ENCODE results near the gene INSIG1.

Gene INSIG1

DNA sequence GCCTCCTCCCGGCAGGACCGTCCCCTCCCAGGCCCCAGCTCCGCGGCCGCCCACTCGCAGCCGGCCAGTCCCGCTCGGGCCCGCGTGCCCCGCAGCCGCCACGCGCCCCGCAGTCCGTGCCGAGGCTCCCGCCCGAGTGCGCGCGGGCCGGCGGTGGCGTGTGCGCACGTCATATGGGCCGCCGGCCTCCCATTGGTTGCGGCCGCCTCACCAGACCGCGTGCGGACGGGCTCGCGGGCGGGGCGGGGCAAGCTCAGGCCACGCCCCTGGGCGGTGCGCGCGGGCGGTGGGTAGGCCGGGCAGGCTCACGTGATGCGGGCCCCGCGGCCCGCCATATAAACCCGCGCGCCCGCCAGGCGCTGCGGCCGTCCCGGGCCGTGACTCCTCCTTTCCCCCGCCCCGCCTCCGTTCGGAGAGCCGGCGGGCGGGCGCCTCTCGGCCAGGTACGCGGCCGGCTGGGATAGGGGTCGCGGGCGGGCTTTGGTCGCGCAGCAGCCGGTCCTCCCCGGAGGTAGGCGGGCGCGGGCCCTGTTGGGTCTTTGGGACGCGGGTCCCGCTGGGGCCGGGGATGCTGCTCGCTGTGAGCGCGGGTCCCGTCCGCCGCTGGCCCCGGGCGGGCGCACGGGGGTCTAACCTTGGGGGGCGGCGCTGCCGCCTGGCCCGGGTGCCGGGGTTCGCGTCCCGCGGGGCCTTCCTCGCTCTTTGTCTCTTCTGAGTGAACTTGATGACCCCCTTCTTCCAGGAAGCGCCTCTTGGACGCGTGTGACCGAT is at the start of gene INSIG1:
INSIG1 (plus strand) TSS at position 362 of the 771 bp plus-strand sequence; CDS start at position 770, 408 bp downstream.
- DNase-seq, result no peak

DNA sequence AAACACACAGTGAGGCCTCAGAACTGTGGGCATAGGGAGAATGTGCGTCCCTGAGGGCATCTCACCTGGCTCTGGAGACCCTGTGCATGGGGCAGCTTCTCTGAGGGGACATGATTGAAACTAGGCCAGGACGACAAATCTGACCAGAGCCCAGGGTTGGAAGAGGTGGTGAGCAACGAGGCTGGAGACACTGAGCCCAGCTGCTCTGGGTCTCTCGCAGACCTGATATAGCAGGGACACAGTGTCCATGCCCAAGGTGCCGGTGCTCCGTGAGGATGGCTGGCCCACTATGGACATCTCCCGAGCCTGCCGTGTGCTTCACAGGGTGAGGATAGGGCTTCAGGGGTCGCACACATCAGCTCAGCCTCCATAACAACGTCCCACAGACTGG is 49.3 kb upstream of the INSIG1 start:
- no peak for DNase-seq

DNA sequence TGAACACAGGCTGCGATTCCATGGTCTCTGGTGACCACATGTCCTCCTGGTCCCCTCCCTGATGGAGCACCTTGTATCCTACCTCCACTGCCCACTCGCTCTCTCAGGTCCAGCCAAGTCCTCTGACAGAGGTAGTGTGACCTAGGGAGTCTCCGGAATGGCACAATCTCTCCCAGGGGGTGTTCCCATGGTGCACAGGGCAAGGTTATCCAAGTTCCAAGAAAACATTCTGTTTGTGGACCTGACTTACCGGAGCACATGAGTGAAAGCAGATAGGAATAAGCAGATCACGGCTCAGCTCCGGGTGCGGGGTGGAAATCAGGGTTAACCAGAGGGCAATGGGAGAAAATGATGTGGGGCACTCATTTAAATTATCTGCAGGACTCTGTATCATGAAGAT is 45.8 kb upstream of the INSIG1 start:
- DNase-seq, result no peak

DNA sequence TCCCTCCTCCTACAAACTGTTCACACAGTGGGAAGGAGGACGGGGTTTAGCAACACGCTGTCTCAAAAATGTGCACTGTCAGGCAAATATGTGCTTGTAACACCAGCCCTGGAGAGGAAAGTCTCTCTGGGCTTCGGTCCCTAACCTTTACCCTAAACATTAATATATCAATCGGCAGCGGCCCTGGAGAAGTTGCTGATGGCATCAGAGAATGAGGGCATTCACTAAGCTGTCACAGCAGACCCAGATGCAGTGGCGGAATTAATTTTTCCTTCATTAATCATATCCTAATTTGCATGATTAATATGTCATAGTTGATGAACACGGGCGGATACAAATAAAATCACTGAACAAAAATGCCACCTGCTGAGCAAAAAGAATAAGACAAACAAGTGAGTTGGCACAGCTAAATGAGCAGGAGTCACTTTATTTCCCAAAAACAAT is 45.2 kb upstream of the INSIG1 start:
- DNase-seq, result no peak

DNA sequence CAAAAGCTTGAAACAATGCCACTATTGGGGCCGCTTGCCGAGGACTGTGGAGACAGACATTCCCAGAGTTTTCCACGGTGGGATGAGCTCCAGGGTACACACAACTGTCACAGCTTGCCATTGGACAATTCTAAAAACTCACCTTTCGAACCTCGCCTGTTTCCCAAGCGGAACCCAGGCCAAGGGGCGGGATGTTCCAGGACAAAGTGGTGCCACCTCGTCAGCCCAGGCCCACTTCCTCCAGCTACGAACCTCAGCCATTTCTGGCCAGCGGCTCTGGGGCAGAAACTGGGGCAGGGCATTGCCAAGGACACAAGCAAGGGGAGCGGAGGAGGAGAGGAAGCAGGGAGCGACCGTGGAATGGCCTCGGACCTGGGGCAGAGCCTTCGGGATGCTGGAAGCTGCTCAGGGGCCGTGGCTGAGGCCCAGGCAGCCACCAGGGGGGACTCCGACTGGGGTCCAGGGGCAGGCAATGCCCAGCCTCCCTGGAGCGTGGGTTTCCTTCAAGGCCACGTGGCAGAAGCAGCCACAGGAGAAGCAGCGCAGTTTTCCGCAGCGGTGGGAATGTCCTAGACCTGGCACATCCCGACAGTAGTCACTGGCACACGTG is 44.7 kb upstream of the INSIG1 start:
- no peak for DNase-seq

DNA sequence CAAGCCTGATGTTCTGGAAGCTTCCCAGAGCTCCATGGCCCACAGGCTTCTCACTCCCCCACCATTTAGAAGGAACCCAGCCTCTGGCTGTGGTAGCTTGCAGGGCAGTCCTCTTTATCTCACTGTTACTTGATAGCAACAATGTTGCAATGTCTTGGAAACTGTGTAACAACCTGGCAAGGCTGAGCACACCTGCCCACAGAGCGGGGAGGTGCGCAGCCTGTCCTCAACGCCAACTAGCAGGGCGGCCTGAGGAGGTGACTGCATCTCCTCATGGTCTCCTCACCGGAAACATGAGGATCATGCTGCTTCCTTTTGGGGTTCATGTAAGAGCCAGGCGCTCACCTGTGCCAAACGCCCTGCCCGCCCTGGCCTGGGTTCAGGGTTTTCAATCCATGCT is 43.7 kb upstream of the INSIG1 start:
- no peak for DNase-seq

DNA sequence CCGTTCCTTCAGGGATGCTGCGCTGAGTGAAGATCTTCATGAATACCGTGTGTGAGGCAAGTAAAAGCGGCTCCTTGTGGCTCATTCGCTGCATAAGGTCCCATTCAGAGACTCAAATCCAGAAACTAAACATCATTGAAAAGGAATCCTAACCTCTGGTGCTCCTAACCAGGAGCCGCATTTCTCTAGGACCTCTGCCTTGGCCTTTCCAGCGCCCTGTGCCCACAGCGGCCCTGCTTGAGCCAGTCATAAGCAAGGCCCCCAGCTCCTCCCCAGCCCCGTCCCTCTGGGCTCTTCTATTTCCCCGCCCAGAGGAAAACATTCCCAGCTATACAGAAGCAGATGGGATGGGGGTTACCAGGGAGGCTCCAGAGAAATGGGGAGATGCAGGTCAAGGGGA is 42.6 kb upstream of the INSIG1 start:
- DNase-seq, result no peak

DNA sequence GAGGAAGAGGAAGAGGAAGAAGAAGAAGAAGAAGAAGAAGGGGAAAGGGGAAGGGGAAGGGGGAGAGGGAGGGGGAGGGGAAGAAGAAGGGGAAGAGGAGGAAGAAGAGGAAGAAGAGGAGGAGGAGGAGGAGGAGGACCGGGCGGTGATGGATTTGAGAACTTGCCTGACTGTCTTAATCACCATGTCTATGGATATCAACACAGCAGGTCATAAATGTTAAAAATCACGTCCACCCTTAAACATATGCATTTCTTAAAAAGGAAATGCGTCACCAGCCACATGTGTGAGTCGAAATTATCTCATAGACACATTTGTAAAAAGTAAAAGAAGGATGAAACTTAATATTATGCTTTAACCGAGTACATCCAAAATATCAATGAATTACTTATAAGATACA is 42.1 kb upstream of the INSIG1 start:
- DNase-seq, result no peak

DNA sequence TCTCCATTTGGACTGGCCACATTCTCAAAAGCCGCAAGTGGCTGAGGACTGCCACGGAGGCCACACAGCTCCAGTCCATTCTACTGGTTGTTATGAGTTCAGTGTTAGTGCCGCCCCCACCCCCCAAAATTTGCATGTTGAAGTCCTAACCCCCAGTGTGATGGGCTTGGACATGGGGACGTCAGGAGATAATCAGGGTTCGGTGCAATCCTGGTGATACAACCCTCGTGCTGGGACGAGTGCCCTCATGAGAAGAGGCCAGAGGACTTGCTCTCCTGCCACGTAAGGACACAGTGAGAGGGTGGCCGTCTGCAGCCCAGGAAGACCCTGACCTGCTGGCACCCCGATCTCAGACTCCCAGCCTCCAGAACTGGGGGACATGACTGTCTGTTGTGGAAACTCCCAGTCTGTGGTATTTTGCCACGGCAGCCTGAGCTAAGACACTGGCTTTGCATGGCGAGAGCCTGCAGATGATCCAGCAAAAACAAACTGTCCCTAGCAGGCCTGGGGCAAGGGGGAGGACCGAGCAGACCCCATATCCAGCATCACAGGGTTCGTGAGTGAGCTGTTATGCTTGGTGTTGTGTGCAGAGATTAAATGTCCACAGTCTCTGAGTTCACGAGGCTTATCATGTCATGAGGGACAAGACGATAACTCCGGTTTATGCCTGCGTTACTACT is 41.5 kb upstream of the INSIG1 start:
- no peak for DNase-seq

DNA sequence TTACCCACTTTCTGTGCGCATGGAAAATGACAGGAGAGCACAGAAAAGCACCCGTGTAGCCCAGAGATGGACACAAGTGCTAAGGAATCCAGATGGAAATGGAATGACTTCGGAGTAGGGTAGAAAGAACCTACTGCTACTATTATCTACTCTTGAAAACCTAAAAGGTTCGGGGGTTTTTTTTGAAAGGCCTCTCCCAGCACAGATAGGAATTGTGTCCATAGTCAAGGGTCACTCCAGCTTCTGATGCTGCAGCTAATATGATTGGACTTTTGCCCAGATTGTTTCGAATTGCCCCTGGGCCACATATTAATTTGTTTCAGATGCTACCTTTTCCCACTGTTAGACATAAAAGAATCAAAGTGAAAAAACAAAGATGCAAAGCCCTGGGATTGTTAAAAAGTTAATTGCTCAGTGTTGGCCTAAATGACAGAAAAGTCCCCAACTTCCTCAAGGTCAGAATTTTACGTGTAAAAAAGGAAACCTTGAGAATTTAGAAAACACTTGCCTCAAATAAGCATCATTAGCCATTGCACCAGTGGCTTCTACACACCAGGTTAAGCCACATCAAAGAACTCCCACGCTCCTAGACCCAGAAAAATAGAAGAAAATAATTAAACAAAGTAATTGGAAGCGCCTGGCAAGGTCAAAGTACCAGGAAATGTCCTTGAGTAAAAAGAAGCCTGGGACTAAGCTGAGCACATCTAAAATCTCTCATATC is 40.8 kb upstream of the INSIG1 start:
- no peak for DNase-seq

DNA sequence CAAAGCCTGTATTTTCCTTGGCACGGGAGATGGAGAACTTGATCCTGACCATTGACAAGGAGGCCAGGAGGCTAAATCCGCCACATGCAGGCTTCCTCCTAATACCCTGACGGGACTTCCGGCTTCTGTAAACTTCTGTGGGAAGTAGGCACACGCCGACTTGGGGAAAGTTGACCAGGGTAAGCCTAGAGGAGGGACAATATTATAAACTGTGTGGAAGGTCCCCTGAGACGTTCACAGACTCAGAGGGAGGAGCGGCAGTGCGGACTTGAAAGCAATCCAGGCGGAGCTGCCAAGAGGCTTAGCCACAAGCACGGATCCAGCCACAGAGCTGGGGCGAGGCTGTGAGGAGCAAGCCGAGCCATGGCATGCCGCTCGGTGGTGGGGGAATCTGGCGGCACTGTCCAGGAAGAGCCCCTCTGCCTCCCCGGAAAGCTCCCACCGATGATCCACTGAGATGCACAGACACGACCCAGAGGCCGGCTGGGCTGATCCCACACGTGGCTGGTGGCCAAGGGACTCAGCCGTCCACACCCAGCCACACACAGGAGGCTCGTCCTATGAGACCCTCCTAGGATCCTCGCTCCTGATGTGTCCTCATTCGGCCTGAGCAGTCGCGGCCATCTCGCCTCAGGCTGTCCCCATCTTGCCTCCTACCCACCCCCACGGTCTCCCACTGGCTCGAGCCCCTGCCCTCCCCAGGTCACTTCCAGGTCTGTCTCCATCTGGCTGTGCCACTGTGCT is 40.0 kb upstream of the INSIG1 start:
- no peak for DNase-seq

DNA sequence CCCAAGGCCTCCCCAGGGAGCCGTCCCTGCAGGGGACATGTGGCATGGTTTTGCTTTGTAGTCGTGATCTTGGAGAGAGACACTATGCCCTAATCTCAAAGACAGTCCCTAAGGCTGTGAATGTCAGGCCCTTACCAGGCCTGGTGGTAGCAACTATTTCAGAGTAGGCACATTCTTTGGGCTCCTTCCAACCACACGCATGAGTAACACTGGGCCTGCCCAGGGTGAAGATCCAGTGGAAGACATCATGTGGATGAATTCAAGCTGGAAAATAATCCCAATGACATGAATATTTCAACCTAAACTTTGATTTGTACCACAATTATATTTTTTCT is 39.5 kb upstream of the INSIG1 start:
- DNase-seq, result no peak

DNA sequence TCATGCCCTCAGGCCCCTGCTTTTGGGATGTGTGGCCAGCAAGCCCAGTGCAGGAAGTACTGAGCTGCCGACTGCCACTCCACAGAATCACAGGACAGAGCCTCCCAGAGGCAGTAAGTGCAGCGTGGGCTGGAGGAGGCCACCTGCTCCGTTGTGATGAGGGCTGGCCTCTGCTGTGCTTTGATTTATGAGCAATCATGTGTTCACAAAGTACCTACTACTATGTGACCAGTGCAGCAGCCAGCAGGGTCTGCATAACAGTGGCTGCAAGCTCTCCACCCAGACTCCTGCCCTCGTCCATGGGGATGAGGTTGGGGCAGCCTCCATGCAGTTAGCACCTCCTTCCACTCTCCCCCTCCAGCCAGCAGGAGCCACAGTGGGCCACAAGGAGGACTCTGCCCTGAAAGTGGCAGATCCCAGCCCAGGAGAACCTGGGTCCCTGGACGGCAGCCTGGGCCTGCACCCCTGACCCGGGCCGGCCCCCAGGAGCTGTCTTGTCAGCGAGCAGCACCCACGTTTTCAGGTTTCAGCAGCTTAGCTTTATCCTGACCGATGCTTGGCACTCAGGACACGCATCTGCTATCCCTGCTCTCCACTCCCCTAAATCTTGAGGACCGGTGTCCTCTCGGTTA is 37.7 kb upstream of the INSIG1 start:
- no peak for DNase-seq

DNA sequence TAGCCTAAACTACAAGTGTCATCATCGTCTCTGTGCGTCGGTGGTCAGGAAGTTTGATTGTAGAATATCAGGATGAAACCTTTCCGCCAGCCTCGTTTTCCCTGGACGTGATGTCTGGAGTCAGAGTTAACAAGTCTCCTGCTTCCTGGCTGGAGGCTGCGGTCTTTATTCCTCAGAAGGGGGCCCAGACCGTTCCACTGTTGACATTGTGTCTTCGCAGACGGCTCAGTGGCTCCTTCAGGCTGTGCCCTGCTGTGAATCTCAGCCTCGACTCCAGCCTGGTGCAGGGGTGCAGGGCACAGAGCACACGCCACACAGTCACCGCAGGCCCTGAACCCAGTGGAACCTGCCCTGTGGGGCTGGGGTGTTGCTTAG is 37.2 kb upstream of the INSIG1 start:
- DNase-seq, result no peak

DNA sequence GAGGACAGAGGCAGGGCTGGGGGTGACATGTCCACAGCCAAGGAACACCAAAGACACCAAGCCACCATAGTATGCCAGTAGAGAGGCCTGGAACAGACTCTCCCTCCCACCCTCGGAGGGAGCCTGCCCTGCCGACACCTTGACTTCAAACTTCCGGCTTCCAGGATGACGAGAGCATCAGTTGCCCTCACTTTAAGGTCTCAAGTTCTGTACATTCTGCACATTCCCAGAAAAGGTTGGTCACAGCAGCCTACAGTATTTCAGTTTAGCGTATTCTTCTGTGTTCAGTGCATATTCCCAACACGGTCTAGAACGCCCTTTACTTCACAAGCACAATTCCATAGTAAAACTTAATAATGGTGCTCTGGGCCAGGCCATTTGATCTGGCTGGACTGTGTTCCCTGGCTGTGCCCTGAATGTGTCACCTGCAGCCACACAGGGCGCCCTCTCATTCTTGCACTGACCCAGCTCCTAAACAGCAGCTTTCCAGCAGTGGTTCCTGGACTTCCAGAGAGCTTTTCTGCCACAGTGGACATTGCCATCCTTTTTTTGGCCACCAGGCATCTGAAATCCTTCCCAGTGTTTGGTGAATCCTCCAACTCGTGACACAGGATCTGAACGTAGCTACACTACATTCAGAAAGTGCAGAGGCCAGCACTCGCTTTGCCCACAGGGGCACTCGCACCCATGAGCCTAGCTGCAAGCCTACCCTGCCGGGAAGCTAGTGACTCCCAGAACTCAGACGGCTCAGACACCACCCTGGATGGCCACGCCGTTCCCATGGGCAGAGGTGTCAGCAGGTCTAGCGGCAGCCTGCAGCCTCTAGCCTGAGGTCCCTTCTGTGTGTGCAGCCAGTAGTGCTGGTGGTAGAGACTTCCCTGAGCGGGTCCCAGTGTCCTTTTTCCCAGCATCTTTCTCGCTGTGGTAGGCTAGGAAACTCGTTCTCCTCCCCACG is 36.4 kb upstream of the INSIG1 start:
- no peak for DNase-seq

DNA sequence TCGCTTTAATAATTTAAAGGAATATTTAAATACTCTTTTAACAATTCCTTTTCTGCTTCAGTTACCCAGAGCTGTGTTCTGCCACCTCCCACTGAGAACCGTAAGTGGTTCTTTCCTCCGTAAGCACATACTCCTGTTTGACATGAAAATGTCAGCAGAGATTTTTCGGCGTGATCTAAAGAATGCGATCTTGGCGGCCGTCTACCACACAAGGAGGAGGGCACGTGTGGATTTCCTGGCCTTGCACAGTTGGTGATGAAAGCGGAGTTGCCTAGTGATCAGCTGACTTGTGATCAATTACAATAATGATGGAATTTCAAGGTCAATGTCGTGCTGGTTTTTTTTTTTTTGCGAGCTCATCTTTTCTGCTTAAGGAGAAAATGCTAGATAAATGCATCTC is 35.6 kb upstream of the INSIG1 start:
- DNase-seq, result no peak

DNA sequence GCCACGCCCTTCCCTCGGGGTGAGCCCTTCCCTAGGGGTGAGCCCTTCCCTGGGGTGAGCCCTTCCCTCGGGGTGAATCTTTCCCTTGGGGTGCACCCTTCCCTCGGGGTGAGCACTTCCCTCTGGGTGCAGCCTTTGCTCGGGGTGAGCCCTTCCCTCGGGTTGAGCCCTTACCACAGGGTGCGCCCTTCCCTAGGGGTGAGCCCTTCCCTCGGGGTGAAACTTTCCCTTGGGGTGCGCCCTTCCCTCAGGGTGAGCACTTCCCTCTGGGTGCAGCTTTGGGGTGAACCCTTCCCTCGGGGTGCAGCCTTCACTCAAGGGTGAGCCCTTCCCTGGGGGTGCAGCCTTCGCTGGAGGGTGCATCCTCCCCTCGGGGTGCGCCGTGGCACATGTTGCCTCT is 34.6 kb upstream of the INSIG1 start:
- no peak for DNase-seq

DNA sequence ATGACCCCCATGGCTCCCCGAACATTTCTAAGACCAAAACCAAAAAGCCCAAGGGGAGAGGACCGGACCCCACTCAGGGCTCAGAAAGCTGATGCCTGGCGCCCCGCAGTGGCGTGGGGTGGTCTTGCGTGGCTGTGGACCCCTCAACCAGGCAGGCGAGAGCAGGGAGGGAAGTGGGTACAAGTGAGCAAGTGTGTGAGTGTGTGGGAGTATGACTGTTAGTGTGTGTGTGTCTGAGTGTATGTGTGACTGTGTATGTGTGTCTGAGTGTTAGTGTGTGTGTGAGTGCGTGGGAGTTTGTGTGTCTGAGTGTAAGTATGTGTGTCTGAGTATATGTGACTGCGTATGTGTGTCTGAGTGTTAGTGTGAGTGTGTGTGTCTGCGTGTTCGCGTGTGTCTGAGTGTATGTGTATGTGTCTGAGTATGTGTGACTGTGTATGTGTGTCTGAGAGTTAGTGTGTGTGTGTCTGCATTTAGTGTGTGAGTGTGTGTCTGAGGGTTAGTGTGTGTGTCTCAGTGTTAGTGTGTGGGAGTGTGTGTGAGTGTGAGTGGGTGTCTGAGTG is 34.0 kb upstream of the INSIG1 start:
- no peak for DNase-seq

DNA sequence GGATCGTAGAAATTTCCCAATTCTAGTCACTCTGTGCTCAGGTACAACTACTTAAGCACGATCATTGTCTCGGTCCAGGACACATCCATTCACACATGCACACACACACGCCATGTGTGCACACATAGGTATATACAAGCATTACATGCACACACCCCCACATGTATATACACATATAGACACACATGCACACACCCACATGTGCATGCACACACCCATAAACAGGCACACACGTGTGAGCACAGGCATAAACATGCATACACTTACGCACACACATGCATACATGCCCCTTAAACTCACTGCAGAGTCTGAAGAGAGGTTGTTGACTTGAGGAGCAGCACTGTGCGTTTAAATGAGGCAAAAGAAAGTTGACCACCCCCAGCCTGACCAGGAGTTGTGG is 32.5 kb upstream of the INSIG1 start:
- no peak for DNase-seq

DNA sequence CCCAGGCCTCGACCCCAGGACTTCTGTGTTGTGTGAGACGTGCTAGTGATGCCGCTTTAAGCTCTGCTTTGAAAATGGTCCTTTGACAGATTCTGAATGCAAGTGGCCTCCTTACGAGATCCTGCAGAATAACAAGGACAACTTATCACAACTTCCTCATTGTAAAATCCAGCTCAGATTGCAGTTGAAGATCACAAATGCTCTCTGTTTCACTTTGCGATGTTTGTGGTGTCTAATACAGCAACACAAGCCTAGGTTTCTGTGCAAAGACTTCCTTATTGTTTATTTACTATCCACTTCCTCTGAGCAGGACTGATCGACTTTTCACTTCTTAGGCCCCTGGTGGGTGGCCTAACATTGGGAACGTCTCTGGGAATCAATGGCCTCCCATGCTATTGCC is 31.7 kb upstream of the INSIG1 start:
- no peak for DNase-seq

DNA sequence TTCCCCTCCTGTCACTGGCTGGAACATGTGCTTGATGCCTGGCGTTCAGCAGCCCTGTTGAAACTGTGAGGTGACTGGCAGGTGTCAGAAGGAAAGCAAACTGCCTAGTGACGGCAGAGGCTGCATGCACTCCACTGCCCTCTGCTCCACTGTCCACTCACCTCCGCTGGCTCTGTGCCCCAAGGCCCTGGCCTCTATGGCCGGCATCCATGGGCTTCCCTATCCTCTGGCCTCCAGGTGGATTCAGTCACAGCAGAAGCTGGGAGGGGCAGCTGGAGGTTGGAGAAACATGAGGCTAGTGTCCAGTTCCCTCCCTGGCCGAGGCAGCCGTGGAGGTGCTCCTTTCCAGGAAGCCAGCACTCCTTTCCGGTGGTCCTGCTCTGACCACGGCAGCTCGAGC is 31.2 kb upstream of the INSIG1 start:
- no peak for DNase-seq

Data from cortex of kidney (tissue), 1 donor.